UCSD-AML1 (cell line): Measurements from ENCODE around the gene ACSF3.
A peak's percentile ranks its signal among the peaks of the same experiment; 100 is the strongest.

Experiments
- DNase-seq: peaks from one replicate; lab custom pipeline; 2025; ENCODE audit not compliant: unreplicated experiment; lab: John Stamatoyannopoulos, UW

The ACSF3 gene

GRCh38 chr16:89171216-89172170 is 77.8 kb downstream of the ACSF3 start, which contains the start of gene CDH15:
TSS of gene CDH15 (plus strand) at chr16:89171748. CDS start at chr16:89171832, 84 bp downstream.
- peak; percentile 95 for DNase-seq

- no peak for DNase-seq
Observed at GRCh38 chr16:89172171-89172527, 78.5 kb downstream of the ACSF3 start.

- no peak for DNase-seq
Observed at GRCh38 chr16:89172528-89173173, 79.0 kb downstream of the ACSF3 start.

DNA sequence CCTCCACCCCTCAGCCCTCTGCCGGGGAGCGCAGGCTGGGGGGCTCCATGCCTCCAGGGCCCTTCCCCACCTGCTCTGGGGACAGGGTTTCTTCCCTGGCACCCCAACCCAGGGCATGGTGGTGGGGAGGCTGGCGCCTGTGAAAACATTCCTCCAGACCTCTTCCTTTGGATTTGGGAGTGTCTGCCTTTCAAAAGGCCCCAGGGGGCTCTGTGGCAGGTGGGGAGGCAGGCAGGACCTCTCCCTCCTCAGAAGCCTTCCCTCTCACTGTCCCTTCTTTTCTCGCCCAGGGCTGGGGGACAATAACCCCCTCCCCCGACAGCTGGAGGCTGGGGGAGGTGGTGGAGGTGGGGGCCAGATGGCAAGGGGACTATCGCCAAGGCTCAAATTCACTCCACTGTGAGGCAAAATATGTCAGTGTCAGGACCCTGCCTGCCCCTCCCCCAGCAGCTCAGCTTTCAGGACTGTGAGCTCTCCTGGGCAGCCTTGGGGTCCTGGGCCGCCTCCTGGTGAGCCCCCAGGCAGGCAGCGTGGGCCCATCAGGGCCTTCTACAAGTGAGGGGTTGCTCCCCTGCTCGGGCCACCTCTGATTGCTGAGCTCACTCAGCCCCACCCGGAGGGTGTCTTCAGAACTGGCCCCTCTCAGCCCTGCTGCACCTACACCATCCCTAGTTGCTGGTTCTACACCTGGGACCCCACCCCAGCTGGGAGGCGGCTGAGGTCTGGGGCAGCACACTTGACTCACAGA is 79.7 kb downstream of the ACSF3 start:
- no peak for DNase-seq

- DNase-seq, result no peak
Observed at GRCh38 chr16:89174055-89174827, 80.6 kb downstream of the ACSF3 start.

DNA sequence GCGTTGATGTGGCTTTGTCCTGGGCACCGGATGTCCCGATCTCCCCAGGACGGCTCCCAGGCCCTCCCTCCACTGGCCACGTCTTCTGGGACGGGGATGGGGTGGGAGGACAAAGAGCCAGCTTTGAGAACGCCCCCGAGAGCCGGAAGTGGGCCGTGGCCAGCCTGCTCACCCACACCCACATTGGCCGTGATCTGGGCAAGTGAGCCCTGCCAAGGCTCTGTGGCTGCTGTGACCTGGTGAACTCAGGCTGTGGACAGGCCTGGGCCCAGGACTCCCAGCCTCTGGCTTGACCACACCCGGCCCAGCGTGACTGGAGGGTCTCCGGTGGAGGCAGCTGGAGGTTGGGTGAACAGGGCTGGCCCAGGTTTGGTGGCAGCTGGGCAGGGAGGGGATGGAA is 81.2 kb downstream of the ACSF3 start:
- no peak for DNase-seq

DNA sequence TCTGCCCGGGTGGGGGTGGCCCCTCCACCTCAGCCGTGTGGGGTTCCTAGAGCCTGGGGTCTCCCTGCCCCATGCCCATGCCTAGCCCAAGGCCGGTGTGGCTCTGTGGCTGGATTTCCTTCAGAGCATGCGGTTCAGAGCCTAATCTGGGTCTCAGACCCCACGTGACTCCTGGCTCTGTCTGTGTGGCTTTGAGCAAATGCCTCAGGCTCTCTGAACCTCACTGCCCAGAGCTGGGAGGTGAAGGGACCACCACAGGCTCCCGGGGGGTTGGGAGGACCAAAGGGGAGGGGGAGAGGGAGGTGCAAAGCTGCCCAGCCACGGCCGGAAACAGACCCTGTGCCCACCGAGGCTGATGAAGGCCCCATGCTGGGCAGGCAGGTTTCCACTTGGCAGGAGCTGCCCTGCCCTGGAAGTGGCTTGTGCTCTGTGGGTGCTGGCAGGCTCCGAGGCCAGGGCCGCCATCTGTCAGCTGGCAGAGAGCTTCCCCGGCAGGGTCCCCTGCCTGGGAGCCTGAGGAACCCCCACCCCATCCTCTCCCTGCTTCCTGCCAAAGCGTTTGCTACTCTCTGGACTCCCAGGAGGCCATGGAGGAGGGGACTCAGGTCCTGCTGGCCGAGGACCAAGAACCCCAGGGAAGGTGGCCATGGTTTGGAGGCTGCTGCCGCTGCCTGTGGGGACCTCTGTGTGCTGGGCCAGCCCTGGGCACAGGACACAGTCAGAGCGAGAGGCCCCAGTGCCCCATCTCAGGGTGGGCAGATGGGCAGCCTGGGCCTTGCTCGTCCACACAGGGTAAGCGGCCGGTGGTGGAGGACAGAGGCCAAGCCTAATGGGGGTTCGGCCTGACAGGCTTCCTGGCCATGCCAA is 81.9 kb downstream of the ACSF3 start:
- no peak for DNase-seq

DNA sequence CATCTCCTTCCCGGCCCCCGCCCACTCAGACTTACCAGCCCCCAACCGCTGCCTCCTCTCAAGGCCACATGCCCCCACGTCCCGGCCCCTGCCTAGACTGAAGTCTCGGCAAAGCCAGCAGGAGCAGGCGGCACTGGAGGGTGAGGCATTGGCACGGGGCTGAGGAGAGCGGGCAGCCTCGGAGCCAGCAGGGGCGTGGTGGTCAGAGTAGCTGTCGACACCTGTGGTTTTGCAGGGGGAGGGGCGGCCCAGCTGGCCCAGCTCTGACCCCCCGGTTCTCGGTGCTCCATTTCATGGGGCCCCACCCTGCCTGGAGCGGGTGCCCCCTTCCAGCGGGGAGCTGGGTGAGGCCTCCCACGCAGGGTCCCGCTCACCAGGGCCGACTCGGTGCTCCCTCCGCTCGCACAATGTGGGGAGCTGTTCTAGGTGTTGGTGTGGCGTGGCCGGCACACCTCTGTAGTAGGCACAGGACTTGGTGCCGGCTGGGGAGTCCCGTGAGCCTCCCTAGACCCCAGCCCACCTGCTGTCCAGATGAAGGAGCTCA is 82.6 kb downstream of the ACSF3 start:
- DNase-seq, result no peak

DNA sequence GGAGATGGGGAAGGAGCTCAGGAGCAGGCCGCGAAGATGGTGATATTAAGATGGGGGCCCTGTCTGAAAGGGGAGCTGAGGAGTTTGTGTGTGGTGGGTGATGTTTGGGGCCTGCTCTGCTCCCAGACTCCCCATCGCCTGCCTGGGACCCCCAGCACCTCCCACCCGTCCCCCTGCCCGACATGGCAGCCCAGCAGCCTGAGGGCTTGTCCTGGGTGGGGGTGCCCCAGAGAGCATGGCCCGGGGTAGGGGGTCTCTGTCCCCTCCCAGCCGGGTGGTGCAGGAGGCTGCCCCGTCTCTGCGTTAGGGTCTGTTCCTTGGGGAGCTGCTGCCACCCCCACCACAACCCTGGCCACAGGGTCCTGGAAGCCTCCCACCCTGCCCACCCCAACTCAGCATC is 83.1 kb downstream of the ACSF3 start:
- DNase-seq, result no peak

DNA sequence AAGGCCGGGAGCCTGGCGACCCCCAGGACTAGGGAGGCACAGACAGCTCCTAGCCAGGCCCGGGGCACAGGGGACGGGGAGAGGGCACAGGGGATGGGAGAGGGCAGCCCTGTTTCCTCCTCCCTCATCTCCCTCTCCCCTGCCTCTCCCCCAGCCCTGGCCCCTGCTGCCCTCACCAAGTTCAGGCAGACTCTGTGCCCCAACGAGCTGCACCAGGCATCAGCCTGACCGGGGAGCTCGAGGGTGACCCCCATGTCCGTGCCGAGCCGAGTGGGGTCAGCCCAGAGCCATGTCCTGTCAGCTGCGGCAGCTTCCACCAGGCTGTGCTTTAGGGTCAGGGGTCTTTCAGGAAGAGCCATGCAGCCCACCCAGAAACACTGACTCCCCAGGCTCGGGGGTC is 83.8 kb downstream of the ACSF3 start:
- DNase-seq, result no peak

DNA sequence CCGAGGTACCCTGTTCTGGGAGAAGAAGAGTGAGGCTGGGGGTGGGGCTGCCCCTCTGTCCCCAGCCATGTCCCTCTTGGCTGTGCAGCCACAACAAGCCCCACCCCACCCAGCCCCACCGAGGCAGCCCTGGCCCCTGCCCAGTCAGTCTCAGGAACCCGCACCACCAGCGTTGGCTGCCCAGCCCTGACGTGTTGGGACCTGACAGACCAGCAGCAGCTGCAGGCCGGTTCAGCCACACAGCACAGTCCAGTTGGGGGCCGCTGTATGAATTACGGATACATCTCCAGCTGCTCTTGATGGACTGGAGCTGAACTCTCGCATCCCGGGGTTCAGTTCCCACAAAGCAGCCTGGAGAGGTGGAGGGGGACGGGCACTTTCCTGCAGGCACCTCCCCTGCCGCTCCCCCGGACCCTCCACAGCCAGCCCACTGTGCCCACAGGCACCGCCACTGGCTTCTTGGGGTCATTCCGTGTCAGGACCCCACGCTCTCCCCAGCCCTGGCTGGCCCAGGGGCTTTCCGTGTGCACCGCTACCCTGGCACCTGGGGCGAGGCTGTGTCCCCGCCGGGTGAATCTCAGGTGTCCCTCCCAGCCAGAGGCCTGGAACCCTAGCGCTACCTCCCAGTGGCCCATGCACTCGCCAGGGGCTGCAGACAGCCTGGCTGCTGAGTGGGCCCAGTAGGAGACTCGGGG is 84.9 kb downstream of the ACSF3 start:
- no peak for DNase-seq

DNA sequence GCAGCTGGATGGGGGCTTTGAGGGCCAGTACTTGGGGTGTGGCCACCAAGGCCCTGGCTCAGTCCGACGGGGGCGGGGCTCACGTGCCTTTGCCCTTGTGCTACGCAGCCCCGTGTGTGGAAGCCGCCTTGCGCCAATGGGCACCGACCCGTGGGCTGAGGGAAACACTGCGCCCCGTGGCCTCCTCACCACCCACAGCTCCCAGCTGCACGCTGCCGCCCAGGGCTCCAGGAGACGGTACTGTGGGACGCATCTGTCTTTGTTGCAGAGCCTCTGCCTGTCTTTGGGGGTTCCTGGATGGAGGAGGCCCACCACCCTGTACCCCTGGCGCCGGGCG is 85.5 kb downstream of the ACSF3 start:
- no peak for DNase-seq

DNA sequence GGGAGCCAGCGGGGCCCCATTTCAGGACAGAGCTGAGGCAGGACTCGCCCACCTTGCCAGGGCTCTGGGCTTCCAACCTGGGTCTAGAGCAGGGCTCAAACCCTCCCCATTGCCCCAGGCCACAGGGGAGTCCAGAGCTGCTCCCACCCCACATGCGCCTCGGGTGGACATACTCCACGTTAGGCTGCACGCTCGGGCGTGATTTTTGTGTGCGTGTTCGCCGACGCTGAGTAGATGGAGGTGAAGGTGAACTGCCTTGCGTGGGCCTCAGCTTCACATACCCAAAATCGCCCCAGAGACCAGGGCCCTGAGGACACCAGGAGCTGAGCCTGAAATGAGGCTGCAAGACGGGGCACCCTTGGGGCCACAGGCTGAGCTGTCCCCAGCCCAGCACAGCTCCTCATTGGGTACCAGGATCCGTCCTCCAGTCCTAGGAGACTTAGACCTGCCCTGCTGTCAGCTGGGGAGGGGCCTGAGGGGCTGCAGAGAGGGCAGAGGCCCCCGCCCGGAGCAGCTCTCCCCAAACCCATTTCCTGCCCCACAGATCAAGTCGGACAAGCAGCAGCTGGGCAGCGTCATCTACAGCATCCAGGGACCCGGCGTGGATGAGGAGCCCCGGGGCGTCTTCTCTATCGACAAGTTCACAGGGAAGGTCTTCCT is 86.1 kb downstream of the ACSF3 start:
- DNase-seq, result no peak

DNA sequence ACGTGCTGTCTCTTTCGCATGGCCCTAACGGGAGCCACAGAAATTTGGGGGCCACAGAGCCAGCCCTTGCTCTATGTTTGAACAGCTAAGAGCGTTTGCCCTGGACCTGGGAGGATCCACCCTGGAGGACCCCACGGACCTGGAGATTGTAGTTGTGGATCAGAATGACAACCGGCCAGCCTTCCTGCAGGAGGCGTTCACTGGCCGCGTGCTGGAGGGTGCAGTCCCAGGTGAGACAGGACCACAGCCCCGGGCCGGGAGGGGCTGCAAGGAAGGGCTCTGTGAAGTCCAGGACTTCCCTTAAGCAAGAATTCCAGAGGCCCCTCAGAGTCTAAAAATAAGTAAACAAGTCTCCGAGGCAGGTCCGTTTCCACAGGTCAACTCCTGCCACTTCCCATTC is 89.8 kb downstream of the ACSF3 start:
- no peak for DNase-seq

DNA sequence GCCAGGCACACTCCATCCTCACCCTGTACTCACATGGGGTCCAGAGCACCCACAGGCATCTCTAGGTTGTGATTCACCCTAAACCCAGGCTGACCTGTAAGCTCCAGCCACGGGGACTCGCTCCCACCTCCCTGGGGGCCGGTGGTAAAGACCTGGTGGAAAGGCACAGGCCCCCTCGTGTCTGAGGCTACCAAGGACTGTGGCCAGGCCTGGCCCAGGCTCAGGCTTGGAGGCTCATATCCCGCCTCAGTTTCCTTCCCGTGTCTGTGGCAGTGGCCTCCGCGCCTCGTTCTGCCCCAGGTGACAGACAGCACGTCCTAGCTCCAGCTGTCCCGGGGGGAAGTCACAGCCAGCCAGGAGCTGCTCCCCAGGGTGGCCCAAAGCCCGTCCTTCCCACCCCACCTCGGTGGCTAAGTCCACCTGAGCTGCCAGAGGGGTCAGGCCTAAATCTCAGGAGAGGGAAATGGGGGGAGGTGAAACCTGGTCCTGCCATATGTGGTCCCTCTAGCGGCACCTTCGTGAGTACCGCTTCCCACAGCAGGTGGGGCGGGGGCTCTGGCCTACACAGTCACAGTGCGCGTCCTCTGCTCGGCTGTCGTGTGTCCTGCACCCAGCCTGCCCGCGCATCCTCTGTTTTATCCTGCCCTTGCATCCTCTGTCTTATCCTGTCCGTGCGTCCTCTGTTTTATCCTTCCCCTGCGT is 90.5 kb downstream of the ACSF3 start:
- no peak for DNase-seq

DNA sequence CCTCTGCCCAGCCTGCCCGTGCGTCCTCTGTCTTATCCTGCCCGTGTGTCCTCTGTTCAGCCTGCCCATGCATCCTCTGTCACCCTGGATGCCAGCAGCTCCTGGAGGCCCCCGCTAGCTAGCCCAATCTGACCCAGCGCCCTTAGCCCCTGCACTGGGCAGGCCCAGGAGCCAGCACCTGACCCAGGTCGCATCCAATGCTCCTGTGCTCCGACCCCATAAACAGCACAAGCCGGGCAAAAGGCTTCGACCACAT is 91.0 kb downstream of the ACSF3 start:
- no peak for DNase-seq

DNA sequence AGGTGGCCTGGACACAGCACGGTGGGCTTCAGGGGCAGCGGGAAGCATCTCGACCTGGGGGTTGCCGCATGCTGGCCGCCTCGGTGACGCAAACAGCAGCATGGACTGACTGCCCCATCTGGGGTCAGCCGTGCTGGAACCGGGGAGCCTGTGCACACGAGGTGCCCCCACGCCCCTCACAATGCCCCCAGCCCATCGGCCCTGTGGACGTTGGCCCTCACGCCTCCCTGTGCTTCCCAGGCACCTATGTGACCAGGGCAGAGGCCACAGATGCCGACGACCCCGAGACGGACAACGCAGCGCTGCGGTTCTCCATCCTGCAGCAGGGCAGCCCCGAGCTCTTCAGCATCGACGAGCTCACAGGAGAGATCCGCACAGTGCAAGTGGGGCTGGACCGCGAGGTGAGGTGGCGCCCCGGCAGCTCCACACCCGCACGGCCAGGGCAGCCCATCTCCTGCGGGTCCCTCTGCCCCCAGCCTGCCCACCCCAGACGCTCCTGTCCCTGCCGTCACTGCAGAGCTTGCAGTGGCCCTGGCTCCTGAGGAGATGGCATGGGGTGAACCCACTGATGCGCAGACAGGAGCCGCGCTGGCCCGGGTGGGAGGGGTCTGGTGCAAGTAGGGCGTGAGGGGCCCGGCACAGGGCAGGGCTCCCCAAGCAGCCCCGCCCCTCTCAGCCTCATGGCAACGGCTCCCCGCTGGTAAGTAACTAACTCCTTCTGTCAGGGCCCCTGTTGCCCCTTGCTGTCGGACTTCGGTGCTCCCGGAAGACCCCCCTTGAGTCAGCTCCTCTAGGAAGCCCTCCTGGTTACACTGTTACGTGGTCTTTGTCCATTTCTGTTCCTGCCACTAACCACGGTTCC is 91.5 kb downstream of the ACSF3 start:
- DNase-seq, result no peak
